ENCODE results near the gene NCKAP5L. TPM values are rescaled to one million over a fixed set of nuclear protein-coding genes. Genes with fewer than 3 reads are reported as not detected.
A peak's percentile ranks its signal among the peaks of the same experiment; 100 is the strongest.
"Not testable (repeated sequence)": the region's sequence is repeated elsewhere in the genome, so short reads cannot be mapped to it uniquely, and the experiment has no call there.

NCKAP5L gene
- total and polyA plus RNA-seq, 3 experiments from 2014 or later, result 4.3 to 5.5 (median 4.8) TPM

DNA sequence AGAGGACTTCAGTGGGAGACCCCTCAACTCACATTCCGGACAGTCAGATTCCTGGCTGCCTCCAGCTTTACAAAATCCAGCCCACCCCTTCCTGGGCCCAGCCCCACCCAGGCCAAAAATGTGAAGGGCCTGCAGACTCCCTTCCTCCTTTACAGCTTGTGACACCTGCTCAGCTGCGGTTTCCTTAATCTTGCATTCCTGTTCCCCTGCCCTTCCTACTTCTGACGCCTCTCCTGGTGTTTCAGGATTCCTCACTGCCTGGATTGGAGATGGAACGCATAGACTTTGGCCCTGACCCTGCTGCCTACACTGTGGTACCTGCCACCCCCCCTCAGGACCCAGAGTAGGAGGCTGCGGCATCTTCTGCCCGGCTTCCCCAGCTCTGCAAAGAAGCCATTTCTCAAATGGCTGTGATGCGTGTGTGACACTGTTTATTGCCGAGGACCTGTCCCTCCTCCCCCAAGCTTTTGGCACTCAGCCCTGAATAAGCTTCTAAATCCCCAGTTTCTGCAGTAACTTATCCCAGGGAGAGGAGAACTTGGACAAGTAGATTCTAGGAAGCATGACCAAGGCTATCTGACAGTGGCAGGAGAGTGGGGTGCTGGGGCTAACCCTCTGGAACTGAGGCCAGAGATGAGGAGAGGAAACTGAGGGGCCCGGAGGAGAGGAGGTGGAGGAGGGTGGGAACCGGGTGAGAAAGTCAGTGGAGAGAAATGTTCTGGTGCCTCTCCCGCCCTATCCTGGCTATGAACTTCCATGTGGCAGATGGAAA, 39.5 kb upstream of the NCKAP5L start:
- POLR2A ChIA-PET, result no interaction called here
- no peaks in the 10 kb centered on the region for H3K4me1 Mint-ChIP-seq
- CTCF ChIA-PET, result interaction anchor here (0.6 to 2.2 kb wide), 11 partner anchors 10 to 1896 kb away, joined by 3 to 9 read pairs (median 4); partner anchors contain the start of gene TMBIM6
- H3K9me3 Mint-ChIP-seq, result no peaks in the 10 kb centered on the region
- H3K4me1 ChIP-seq (ENCODE audit: insufficient read depth, low read length), result no peaks in the 10 kb centered on the region
- no peak overlapping the region for H3K27ac Mint-ChIP-seq
- H3K4me3 ChIP-seq (ENCODE audit: low read length), result no peak overlapping the region
- H3K27me3 ChIP-seq (ENCODE audit: insufficient read depth, low read length, poor library complexity, severe bottlenecking), result no peaks in the 10 kb centered on the region
- DNase-seq, result no peak
- no peaks in the 10 kb centered on the region for H3K36me3 ChIP-seq (ENCODE audit: insufficient read depth, low read length)
- H3K27ac ChIP-seq (ENCODE audit: low read depth, low read length), result peak overlapping the region; percentile 31
- H3K27me3 Mint-ChIP-seq, result peaks cover 7% of the 10 kb centered on the region in 2 donors
- no peaks in the 10 kb centered on the region for H3K9me3 ChIP-seq (ENCODE audit: low read length)
- H3K36me3 Mint-ChIP-seq, result no peaks in the 10 kb centered on the region
- no peak overlapping the region for H3K4me3 Mint-ChIP-seq

DNA sequence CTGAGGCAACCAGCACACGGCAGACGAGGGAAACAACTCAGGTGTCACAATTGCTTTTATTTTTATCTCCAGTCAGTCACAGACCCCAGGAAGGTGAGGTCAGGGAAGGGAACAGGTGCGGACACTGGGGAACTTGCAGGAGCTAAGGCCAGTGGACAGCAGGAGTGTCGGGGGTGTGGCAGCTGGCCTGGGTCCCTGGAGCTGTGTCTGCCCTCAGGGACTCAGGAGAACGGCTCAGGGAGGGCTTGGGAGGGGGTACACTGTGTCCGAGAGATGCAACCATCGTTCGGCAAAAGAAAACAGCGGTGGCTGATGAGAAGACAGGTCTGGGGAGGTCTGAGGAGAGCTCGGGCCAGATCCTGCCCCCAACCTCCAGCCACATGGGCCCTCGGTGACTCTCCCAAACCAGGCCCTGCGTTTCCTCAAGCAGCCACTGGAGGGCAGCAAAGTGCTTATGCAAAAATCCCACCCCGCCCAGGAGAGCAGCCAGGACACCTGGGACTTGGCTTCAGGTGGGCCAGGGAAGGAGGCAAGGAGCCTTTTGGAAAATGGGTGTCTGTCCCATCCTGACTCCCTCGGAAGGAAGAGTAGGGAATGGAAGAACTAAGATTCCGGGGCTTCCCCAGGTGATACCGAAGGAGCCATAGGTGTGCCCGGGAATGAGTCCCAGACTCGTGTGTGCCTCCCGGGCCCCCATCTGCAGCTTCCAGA, 38.8 kb upstream of the NCKAP5L start:
- peak; percentile 57 to 79 (median 61) for DNase-seq
- Mint-ChIP-seq H3K27me3 (peaks cover 5 to 7% of the 10 kb centered on the region in 2 donors), H3K4me1 (no peaks in the 10 kb centered on the region), H3K36me3 (no peaks in the 10 kb centered on the region), H3K4me3 (no peak overlapping the region), H3K27ac (peak overlapping the region in 1 of 8 donors; percentile 29), H3K9me3 (no peaks in the 10 kb centered on the region)
- CTCF ChIA-PET, result interaction anchor here (0.6 to 2.2 kb wide), 15 partner anchors 9 to 1895 kb away, joined by 3 to 9 read pairs (median 4); partner anchors contain the start of genes BCDIN3D and TMBIM6
- H3K36me3 ChIP-seq (ENCODE audit: insufficient read depth, low read length), result no peaks in the 10 kb centered on the region
- no peaks in the 10 kb centered on the region for H3K9me3 ChIP-seq (ENCODE audit: low read length)
- no peak overlapping the region for H3K4me3 ChIP-seq (ENCODE audit: low read length)
- POLR2A ChIA-PET, result no interaction called here
- no peaks in the 10 kb centered on the region for H3K4me1 ChIP-seq (ENCODE audit: insufficient read depth, low read length)
- H3K27me3 ChIP-seq (ENCODE audit: insufficient read depth, low read length, poor library complexity, severe bottlenecking), result no peaks in the 10 kb centered on the region
- no peak overlapping the region for H3K27ac ChIP-seq (ENCODE audit: low read depth, low read length)

DNA sequence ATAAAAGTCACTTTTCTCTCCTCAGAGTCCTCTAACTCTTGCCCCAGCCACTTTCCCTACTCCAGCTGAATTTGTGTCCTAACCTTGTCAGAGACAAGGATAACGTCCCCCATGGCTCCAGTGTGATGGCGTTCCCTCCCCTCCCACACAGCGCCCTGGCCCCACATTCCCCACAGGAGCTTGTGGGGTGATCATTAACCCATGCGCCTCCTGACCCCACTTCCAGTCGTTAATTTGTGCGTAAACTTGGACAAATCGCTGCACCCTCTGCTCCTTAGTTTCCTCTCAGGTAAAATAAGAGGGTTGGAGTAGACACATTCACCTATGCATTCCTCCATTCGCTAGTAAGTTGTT, 37.5 kb upstream of the NCKAP5L start:
- H3K27ac Mint-ChIP-seq, result no peak overlapping the region
- peaks cover 4 to 7% of the 10 kb centered on the region in 2 donors for H3K27me3 Mint-ChIP-seq
- H3K27me3 ChIP-seq (ENCODE audit: insufficient read depth, low read length, poor library complexity, severe bottlenecking), result no peaks in the 10 kb centered on the region
- H3K4me1 Mint-ChIP-seq, result no peaks in the 10 kb centered on the region
- H3K9me3 Mint-ChIP-seq, result no peaks in the 10 kb centered on the region
- ChIA-PET POLR2A (interaction anchor here (1.0 kb wide), 1 partner anchor 124 kb away, joined by 3 read pairs; the partner anchor contains the start of gene TMBIM6), CTCF (interaction anchor here (1.3 to 2.2 kb wide), 3 partner anchors 20 to 190 kb away, joined by 3 to 8 read pairs (median 6); no protein-coding TSS in a partner anchor)
- DNase-seq, result no peak
- H3K4me3 Mint-ChIP-seq, result no peak overlapping the region
- no peaks in the 10 kb centered on the region for H3K4me1 ChIP-seq (ENCODE audit: insufficient read depth, low read length)
- no peaks in the 10 kb centered on the region for H3K36me3 ChIP-seq (ENCODE audit: insufficient read depth, low read length)
- H3K4me3 ChIP-seq (ENCODE audit: low read length), result no peak overlapping the region
- no peaks in the 10 kb centered on the region for H3K9me3 ChIP-seq (ENCODE audit: low read length)
- no peaks in the 10 kb centered on the region for H3K36me3 Mint-ChIP-seq
- no peak overlapping the region for H3K27ac ChIP-seq (ENCODE audit: low read depth, low read length)

DNA sequence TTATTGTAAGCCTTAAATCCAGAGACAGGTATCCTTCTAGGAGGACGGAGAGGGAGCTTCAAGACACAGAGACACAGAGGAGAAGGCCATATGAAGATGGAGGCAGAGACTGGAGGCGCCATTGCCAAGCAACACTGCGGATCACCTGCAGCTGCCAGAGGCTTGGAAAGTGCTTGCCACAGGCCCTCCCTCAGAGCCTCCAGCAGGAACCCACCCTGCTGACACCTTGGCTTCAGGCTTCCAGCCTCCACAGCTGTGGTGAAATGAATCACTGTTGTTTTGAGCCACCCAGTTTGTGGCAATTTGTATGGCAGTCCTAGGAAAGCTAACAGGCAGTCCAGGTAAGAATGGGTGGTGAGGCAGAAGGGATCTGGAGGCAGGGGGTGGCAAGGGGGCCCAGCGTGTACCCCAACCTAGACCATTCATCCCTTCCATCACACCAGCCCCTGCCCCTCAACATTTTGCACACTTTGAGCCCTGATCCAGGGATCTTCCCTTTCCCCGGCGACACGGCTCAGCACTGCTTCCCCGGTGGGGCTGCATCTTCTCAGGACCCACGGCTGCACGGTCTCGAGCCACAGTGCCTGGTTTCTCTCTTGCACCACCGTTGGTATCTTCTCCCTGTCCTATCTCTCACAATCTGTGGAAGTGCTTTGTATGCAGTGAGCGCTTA, 37.0 kb upstream of the NCKAP5L start:
- H3K4me3 Mint-ChIP-seq, result no peak overlapping the region
- no peaks in the 10 kb centered on the region for H3K4me1 ChIP-seq (ENCODE audit: insufficient read depth, low read length)
- POLR2A ChIA-PET, result interaction anchor here (1.0 kb wide), 1 partner anchor 124 kb away, joined by 3 read pairs; the partner anchor contains the start of gene TMBIM6
- DNase-seq, result no peak
- no peaks in the 10 kb centered on the region for H3K9me3 Mint-ChIP-seq
- no peaks in the 10 kb centered on the region for H3K36me3 ChIP-seq (ENCODE audit: insufficient read depth, low read length)
- H3K36me3 Mint-ChIP-seq, result no peaks in the 10 kb centered on the region
- H3K27ac Mint-ChIP-seq, result no peak overlapping the region
- H3K9me3 ChIP-seq (ENCODE audit: low read length), result no peaks in the 10 kb centered on the region
- no peak overlapping the region for H3K27ac ChIP-seq (ENCODE audit: low read depth, low read length)
- CTCF ChIA-PET, result interaction anchor here (1.1 to 1.3 kb wide), 2 partner anchors 22 to 190 kb away, joined by 3 read pairs; partner anchors contain the start of gene BCDIN3D
- H3K4me1 Mint-ChIP-seq, result no peaks in the 10 kb centered on the region
- H3K27me3 Mint-ChIP-seq, result peaks cover 4 to 7% of the 10 kb centered on the region in 2 donors
- H3K4me3 ChIP-seq (ENCODE audit: low read length), result no peak overlapping the region
- no peaks in the 10 kb centered on the region for H3K27me3 ChIP-seq (ENCODE audit: insufficient read depth, low read length, poor library complexity, severe bottlenecking)

DNA sequence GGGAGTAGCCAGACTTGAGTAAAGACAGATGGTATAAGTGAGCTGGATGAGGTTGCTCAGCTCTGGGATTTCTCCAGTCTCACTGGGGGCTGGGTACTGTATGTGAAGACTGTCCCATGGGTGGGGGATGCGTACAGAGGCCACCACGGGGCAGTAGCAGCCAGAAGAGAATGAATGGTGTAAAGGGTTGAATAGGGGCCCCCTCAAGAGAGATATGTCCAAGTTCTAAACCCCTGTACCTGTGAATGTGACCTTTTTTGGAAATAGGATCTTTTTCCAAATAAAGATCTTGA, 36.5 kb upstream of the NCKAP5L start:
- Mint-ChIP-seq H3K27ac (no peak overlapping the region), H3K27me3 (peaks cover 6 to 10% of the 10 kb centered on the region in 2 donors), H3K36me3 (peaks cover 0 to 3% (median 0%) of the 10 kb centered on the region in 3 donors), H3K4me3 (no peak overlapping the region), H3K9me3 (peaks cover 0 to 2% (median 0%) of the 10 kb centered on the region in 5 donors), H3K4me1 (no peaks in the 10 kb centered on the region)
- H3K27me3 ChIP-seq (ENCODE audit: insufficient read depth, low read length, poor library complexity, severe bottlenecking), result no peaks in the 10 kb centered on the region
- ChIA-PET POLR2A (interaction anchor here (1.0 kb wide), 1 partner anchor 123 kb away, joined by 3 read pairs; the partner anchor contains the start of gene TMBIM6), CTCF (interaction anchor here (1.1 to 1.3 kb wide), 2 partner anchors 22 to 103 kb away, joined by 3 read pairs; partner anchors contain the start of gene BCDIN3D)
- H3K4me1 ChIP-seq (ENCODE audit: insufficient read depth, low read length), result no peaks in the 10 kb centered on the region
- no peak for DNase-seq
- H3K27ac ChIP-seq (ENCODE audit: low read depth, low read length), result no peak overlapping the region
- H3K36me3 ChIP-seq (ENCODE audit: insufficient read depth, low read length), result no peaks in the 10 kb centered on the region
- no peak overlapping the region for H3K4me3 ChIP-seq (ENCODE audit: low read length)
- no peaks in the 10 kb centered on the region for H3K9me3 ChIP-seq (ENCODE audit: low read length)

DNA sequence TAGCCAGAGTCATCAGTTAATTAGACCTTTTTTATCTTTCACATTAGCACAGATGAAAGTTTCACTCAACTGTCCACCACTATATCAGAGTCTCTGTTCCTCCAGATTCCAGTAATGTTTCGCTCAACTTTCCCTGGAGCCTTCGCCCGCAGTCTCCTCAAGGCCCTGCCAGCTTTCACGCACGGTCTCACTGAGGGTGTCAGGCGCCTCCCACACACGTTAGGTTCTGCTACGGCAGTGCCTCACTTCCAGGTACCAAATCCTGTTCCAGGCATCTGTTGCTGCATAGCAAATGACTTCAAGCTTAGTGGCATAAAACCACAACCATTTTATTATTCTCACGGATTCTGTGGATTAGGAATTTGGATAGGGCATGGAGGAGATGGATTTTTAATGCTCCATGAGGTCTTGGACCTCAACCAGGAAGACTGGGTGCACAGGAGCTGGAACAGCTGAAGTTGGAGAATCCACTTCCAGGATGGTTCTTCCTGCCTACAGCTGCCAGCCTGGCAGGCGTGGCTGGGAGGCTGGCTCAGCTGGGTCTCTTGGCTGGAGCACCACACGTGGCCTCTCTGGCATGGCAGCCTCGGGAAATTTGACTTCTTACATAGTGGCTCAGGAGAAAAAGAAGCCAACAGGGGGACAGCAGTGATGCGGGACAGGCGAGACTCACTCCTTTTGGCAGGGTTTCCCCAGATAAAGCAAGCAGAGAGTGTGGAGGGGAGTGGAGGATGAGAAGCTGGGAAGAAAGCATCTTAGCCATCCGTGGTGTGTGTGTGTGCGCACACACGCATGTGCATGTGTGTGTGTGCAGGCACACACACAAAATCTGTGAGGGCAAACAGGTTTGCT, 36.0 kb upstream of the NCKAP5L start:
- H3K4me3 ChIP-seq (ENCODE audit: low read length), result no peak overlapping the region
- Mint-ChIP-seq H3K36me3 (peaks cover 0 to 5% (median 0%) of the 10 kb centered on the region in 3 donors), H3K27me3 (peaks cover 6 to 11% of the 10 kb centered on the region in 2 donors), H3K27ac (peak overlapping the region in 1 of 8 donors; percentile 51), H3K9me3 (peaks cover 0 to 2% (median 0%) of the 10 kb centered on the region in 5 donors), H3K4me3 (no peak overlapping the region), H3K4me1 (no peaks in the 10 kb centered on the region)
- no peaks in the 10 kb centered on the region for H3K27me3 ChIP-seq (ENCODE audit: insufficient read depth, low read length, poor library complexity, severe bottlenecking)
- DNase-seq, result no peak
- H3K4me1 ChIP-seq (ENCODE audit: insufficient read depth, low read length), result no peaks in the 10 kb centered on the region
- H3K9me3 ChIP-seq (ENCODE audit: low read length), result no peaks in the 10 kb centered on the region
- ChIA-PET POLR2A (no interaction called here), CTCF (interaction anchor here (1.1 to 1.3 kb wide), 2 partner anchors 21 to 103 kb away, joined by 3 read pairs; partner anchors contain the start of gene BCDIN3D)
- no peak overlapping the region for H3K27ac ChIP-seq (ENCODE audit: low read depth, low read length)
- no peaks in the 10 kb centered on the region for H3K36me3 ChIP-seq (ENCODE audit: insufficient read depth, low read length)

DNA sequence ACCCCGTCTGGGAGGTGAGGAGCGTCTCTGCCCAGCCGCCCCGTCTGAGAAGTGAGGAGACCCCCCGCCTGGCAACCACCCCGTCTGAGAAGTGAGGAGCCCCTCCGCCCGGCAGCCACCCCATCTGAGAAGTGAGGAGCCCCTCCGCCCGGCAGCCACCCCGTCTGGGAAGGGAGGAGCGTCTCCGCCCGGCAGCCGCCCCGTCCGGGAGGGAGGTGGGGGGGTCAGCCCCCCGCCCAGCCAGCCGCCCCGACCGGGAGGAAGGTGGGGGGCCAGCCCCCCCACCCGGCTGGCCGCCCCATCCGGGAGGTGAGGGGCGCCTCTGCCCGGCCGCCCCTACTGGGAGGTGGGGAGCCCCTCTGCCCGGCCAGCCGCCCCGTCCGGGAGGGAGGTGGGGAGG, 32.7 kb upstream of the NCKAP5L start:
- H3K27me3 ChIP-seq (ENCODE audit: insufficient read depth, low read length, poor library complexity, severe bottlenecking); H3K4me1 ChIP-seq (ENCODE audit: insufficient read depth, low read length); H3K36me3 ChIP-seq (ENCODE audit: insufficient read depth, low read length); H3K27ac ChIP-seq (ENCODE audit: low read depth, low read length); DNase-seq; H3K9me3 Mint-ChIP-seq; CTCF ChIA-PET; H3K4me3 Mint-ChIP-seq; H3K27ac Mint-ChIP-seq; H3K36me3 Mint-ChIP-seq; POLR2A ChIA-PET; H3K4me3 ChIP-seq (ENCODE audit: low read length); H3K4me1 Mint-ChIP-seq; H3K9me3 ChIP-seq (ENCODE audit: low read length): not testable (repeated sequence)
- peaks cover 12 to 15% of the 10 kb centered on the region in 2 donors for H3K27me3 Mint-ChIP-seq
